A549 (cell line): ENCODE measurements around the gene FMNL2.

Experiments
- HOXA7 ChIP-seq: fragments of 250-450 bp; sonication (Bioruptor Pico); IDR thresholded peaks from 2 replicates; pipeline ENCODE4 v1.5.0; 2020; ENCODE audit warnings: mild to moderate bottlenecking, moderate library complexity
- ZNF302 ChIP-seq: fragments of 250-450 bp; sonication (Bioruptor Pico); IDR thresholded peaks from 2 replicates; pipeline ENCODE4 v1.9.0; 2021; ENCODE audit warnings: inconsistent platforms, mild to moderate bottlenecking, moderate library complexity

GRCh38 chr2:152594022-152594766, 259.2 kb downstream of the FMNL2 start:
- TF ChIP-seq HOXA7 (CRISPR knock-in tag) (no peak), ZNF302 (CRISPR knock-in tag) (no peak)
